ENCODE results near the gene RAB11FIP4. TPM values are rescaled to one million over a fixed set of nuclear protein-coding genes. Genes with fewer than 3 reads are reported as not detected.

RAB11FIP4 gene
- total and polyA plus RNA-seq, 2 of the 13 experiments (the other 11 are each of a cell fraction or from before 2014, with no cell fraction given) = 28.0 to 89.3 TPM

DNA sequence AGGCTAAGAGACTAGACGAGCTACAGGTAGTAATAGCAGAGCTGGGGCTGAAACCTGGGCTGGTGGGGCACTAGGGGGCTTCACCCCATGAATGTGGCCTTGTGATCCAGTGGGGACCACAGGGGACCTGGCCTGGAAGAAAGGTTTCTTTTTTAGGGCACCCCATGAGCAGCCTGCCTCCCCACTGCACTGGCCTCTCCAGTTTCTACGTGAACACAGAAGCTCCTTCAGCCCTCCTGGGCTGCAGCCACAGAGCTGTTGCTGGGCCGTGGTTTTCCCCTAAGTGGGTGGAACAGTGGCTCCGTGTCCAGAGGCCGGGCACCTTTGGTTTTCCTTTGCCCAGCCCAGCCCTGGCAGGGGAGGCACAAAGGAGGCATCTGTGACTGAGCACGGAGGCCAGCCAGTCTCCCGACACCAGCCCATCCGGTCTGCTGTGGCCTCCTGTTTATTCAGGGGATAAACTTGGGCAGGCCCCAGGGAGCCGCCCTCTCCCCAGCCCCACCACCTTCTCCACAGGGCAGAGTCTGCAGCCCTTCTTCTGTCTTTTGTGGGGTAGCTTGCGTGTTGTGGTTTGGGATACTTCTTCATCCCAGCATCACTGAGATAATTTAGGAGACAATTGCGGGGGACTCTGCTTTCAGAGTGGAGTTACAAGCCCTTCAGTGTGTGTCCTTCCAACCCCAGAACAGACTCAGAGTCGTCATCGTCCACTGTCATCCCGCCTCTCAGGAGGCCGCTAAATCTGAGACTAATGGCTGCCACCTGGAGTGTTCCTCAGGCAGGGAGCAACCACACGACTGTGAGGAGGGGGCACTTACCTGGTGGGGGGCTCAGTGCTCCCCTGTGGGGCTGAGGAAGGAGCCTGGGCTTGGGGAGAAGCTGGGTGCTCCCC is 85.3 kb downstream of the RAB11FIP4 start (continued):
- TF ChIP-seq, protein P1, sequence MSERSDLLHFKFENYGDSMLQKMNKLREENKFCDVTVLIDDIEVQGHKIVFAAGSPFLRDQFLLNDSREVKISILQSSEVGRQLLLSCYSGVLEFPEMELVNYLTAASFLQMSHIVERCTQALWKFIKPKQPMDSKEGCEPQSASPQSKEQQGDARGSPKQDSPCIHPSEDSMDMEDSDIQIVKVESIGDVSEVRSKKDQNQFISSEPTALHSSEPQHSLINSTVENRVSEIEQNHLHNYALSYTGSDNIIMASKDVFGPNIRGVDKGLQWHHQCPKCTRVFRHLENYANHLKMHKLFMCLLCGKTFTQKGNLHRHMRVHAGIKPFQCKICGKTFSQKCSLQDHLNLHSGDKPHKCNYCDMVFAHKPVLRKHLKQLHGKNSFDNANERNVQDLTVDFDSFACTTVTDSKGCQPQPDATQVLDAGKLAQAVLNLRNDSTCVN (CRISPR knock-in tag; IDR thresholded peaks at IDR 0.05; ENCODE audit: borderline replicate concordance) = no peak
- TF ChIP-seq ZBTB38 (CRISPR knock-in tag; IDR thresholded peaks at IDR 0.05) (peak; percentile 33; the same call in 1 of the 2 replicates), ZNF766 (CRISPR knock-in tag; IDR thresholded peaks at IDR 0.05; ENCODE audit: borderline replicate concordance) (no peak), NR2F1 (CRISPR knock-in tag; IDR thresholded peaks at IDR 0.05) (no peak), NFATC3 (CRISPR knock-in tag; IDR thresholded peaks at IDR 0.05) (no peak), ZKSCAN8 (CRISPR knock-in tag; IDR thresholded peaks at IDR 0.05; ENCODE audit: borderline replicate concordance) (no peak), FOXA1 (IDR thresholded peaks at IDR 0.05) (no peak), FOXA1 (CRISPR knock-in tag; IDR thresholded peaks at IDR 0.05) (peak; percentile 70; the same call in 1 of the 2 replicates), MEIS1 (CRISPR knock-in tag; IDR thresholded peaks at IDR 0.05; ENCODE audit: borderline replicate concordance) (no peak), GABPB1 (CRISPR knock-in tag; IDR thresholded peaks at IDR 0.05) (peak; percentile 44; the same call in 1 of the 2 replicates), ZFY (CRISPR knock-in tag; IDR thresholded peaks at IDR 0.05) (peak; percentile 36; the same call in 1 of the 2 replicates), ZNF24 (IDR thresholded peaks at IDR 0.05) (no peak), ZNF383 (CRISPR knock-in tag; IDR thresholded peaks at IDR 0.05; ENCODE audit: borderline replicate concordance) (no peak)
- TF ChIP-seq, protein P2, sequence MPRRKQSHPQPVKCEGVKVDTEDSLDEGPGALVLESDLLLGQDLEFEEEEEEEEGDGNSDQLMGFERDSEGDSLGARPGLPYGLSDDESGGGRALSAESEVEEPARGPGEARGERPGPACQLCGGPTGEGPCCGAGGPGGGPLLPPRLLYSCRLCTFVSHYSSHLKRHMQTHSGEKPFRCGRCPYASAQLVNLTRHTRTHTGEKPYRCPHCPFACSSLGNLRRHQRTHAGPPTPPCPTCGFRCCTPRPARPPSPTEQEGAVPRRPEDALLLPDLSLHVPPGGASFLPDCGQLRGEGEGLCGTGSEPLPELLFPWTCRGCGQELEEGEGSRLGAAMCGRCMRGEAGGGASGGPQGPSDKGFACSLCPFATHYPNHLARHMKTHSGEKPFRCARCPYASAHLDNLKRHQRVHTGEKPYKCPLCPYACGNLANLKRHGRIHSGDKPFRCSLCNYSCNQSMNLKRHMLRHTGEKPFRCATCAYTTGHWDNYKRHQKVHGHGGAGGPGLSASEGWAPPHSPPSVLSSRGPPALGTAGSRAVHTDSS (CRISPR knock-in tag; conservative IDR thresholded peaks at IDR 0.05) = no peak
- TF ChIP-seq, protein P3, sequence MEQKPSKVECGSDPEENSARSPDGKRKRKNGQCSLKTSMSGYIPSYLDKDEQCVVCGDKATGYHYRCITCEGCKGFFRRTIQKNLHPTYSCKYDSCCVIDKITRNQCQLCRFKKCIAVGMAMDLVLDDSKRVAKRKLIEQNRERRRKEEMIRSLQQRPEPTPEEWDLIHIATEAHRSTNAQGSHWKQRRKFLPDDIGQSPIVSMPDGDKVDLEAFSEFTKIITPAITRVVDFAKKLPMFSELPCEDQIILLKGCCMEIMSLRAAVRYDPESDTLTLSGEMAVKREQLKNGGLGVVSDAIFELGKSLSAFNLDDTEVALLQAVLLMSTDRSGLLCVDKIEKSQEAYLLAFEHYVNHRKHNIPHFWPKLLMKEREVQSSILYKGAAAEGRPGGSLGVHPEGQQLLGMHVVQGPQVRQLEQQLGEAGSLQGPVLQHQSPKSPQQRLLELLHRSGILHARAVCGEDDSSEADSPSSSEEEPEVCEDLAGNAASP (CRISPR knock-in tag; IDR thresholded peaks at IDR 0.05; ENCODE audit: borderline replicate concordance) = peak; percentile 63; the same call in 1 of the 2 replicates
- TF ChIP-seq, protein P4, sequence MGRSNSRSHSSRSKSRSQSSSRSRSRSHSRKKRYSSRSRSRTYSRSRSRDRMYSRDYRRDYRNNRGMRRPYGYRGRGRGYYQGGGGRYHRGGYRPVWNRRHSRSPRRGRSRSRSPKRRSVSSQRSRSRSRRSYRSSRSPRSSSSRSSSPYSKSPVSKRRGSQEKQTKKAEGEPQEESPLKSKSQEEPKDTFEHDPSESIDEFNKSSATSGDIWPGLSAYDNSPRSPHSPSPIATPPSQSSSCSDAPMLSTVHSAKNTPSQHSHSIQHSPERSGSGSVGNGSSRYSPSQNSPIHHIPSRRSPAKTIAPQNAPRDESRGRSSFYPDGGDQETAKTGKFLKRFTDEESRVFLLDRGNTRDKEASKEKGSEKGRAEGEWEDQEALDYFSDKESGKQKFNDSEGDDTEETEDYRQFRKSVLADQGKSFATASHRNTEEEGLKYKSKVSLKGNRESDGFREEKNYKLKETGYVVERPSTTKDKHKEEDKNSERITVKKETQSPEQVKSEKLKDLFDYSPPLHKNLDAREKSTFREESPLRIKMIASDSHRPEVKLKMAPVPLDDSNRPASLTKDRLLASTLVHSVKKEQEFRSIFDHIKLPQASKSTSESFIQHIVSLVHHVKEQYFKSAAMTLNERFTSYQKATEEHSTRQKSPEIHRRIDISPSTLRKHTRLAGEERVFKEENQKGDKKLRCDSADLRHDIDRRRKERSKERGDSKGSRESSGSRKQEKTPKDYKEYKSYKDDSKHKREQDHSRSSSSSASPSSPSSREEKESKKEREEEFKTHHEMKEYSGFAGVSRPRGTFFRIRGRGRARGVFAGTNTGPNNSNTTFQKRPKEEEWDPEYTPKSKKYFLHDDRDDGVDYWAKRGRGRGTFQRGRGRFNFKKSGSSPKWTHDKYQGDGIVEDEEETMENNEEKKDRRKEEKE (IDR thresholded peaks at IDR 0.05) = no peak
- TF ChIP-seq, protein P5, sequence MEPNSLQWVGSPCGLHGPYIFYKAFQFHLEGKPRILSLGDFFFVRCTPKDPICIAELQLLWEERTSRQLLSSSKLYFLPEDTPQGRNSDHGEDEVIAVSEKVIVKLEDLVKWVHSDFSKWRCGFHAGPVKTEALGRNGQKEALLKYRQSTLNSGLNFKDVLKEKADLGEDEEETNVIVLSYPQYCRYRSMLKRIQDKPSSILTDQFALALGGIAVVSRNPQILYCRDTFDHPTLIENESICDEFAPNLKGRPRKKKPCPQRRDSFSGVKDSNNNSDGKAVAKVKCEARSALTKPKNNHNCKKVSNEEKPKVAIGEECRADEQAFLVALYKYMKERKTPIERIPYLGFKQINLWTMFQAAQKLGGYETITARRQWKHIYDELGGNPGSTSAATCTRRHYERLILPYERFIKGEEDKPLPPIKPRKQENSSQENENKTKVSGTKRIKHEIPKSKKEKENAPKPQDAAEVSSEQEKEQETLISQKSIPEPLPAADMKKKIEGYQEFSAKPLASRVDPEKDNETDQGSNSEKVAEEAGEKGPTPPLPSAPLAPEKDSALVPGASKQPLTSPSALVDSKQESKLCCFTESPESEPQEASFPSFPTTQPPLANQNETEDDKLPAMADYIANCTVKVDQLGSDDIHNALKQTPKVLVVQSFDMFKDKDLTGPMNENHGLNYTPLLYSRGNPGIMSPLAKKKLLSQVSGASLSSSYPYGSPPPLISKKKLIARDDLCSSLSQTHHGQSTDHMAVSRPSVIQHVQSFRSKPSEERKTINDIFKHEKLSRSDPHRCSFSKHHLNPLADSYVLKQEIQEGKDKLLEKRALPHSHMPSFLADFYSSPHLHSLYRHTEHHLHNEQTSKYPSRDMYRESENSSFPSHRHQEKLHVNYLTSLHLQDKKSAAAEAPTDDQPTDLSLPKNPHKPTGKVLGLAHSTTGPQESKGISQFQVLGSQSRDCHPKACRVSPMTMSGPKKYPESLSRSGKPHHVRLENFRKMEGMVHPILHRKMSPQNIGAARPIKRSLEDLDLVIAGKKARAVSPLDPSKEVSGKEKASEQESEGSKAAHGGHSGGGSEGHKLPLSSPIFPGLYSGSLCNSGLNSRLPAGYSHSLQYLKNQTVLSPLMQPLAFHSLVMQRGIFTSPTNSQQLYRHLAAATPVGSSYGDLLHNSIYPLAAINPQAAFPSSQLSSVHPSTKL (CRISPR knock-in tag; IDR thresholded peaks at IDR 0.05) = peak; percentile 56

Measured in HepG2 (cell line).